K562 (cell line): ENCODE measurements around the gene TRNT1. TPM values are rescaled to one million over a fixed set of nuclear protein-coding genes. Genes with fewer than 3 reads are reported as not detected.

ENCODE experiments used
- ATAC-seq: fragments of 200-7000 bp; cut with Tn5 transposase; 3 replicates; pipeline ENCODE4 v1.9.1; 2020; ENCODE audit warnings: moderate library complexity
- BruUV-seq: library from RNA; stranded (reverse); fragments of 400-500 nt; replicated peaks from 2 replicates; lab custom pipeline; 2021; lab: Mats Ljungman, UMichigan
- CTCF ChIA-PET: fragments of 300-600 bp; formaldehyde crosslinking; extraction: SDS; loops from one replicate; lab custom pipeline; 2021; ENCODE audit warnings: low intra/inter-chr PET ratio; lab: Yijun Ruan, JAX
- POLR2A ChIA-PET: fragments of 300-600, 350-650 bp; sonication (Branson Sonifier 250); formaldehyde crosslinking; extraction: SDS; loops from one replicate; lab custom pipeline; 2021; ENCODE audit warnings: antibody characterized with exemption, inconsistent platforms; lab: Yijun Ruan, JAX
- DNase-seq, 4 experiments: peaks; one replicate each; pipeline versions ENCODE4 v3.0.0 to v3.0.0-alpha.2; 2011 to 2018; ENCODE audit warnings: low spot score in 3 of 4, mixed read lengths in 3 of 4; ENCODE audit errors: extremely low read depth in 1 of 4
- FAIRE-seq: peaks from 2 replicates; lab custom pipeline; 2011; peaks lifted over from hg19 to GRCh38; lab: Jason Lieb, UNC
- H2AFZ ChIP-seq: 2 replicates; pipeline ENCODE4 v1.6.0; 2011; ENCODE audit warnings: low read depth, low read length, control low read depth, inconsistent platforms
- H3K27ac ChIP-seq: fragments of 200-600 bp; 3 replicates; pipeline ENCODE4 v1.8.0; 2011; ENCODE audit warnings: low read depth, mild to moderate bottlenecking, control low read depth, inconsistent platforms, low read length, moderate library complexity, mixed read lengths; ENCODE audit errors: extremely low read depth
- H3K27me3 ChIP-seq, 2 experiments: fragments of 300-600 bp in 1 of 2; 2 replicates in 1 of 2; 3 replicates in 1 of 2; pipeline versions ENCODE4 v1.6.0 to v1.8.0; 2011; ENCODE audit warnings: inconsistent platforms in 2 of 2, low read length in 2 of 2, mild to moderate bottlenecking in 1 of 2, mixed read lengths in 1 of 2, moderate library complexity in 1 of 2; ENCODE audit not compliant: control insufficient read depth in 2 of 2, insufficient read depth in 2 of 2
- H3K36me3 ChIP-seq: fragments of 300-600 bp; 3 replicates; pipeline ENCODE4 v1.8.0; 2011; ENCODE audit warnings: mild to moderate bottlenecking, low read length, inconsistent platforms; ENCODE audit not compliant: control insufficient read depth, insufficient read depth
- H3K4me1 ChIP-seq, 2 experiments: fragments of 200-600 bp in 1 of 2; replicated peaks in 1 of 2; 2 replicates in 1 of 2; 3 replicates in 1 of 2; pipeline versions ENCODE4 v1.5.1 to v1.8.0; 2011; ENCODE audit warnings: inconsistent platforms in 2 of 2, low read length in 2 of 2, mild to moderate bottlenecking in 1 of 2, mixed read lengths in 1 of 2, moderate library complexity in 1 of 2; ENCODE audit not compliant: control insufficient read depth in 2 of 2, insufficient read depth in 2 of 2
- H3K4me2 ChIP-seq: 2 replicates; pipeline ENCODE4 v1.6.1; 2011; ENCODE audit warnings: low read length, control low read depth, inconsistent platforms, mixed read lengths; ENCODE audit not compliant: insufficient read depth
- H3K4me3 ChIP-seq: fragments of 200-600 bp; sonication (generic), shearing (Covaris generic); 2 replicates; pipeline ENCODE4 v1.5.1; 2016; ENCODE audit warnings: control low read depth, inconsistent platforms
- H3K79me2 ChIP-seq: fragments of 200-600 bp; 3 replicates; pipeline ENCODE4 v1.8.0; 2011; ENCODE audit warnings: low read length, inconsistent platforms; ENCODE audit not compliant: control insufficient read depth, insufficient read depth
- H3K9ac ChIP-seq, 2 experiments: 2 replicates each; pipeline versions ENCODE4 v1.6.0 to v1.6.1; 2011; ENCODE audit warnings: low read depth in 2 of 2, low read length in 2 of 2, control low read depth in 1 of 2, inconsistent platforms in 1 of 2, mild to moderate bottlenecking in 1 of 2, mixed read lengths in 1 of 2; ENCODE audit not compliant: insufficient read depth in 1 of 2
- H3K9me1 ChIP-seq: one replicate; pipeline ENCODE4 v1.6.0; 2011; ENCODE audit warnings: inconsistent platforms, mild to moderate bottlenecking, low read length, moderate library complexity; ENCODE audit not compliant: control insufficient read depth, insufficient read depth
- H3K9me3 ChIP-seq: replicated peaks from 2 replicates; pipeline ENCODE4 v1.5.1; 2011; ENCODE audit warnings: low read depth, low read length, inconsistent platforms; ENCODE audit not compliant: control insufficient read depth, insufficient read depth
- H4K20me1 ChIP-seq: replicated peaks from 2 replicates; pipeline ENCODE4 v1.6.1; 2011; ENCODE audit warnings: low read length, inconsistent platforms, mixed read lengths; ENCODE audit not compliant: control insufficient read depth, insufficient read depth
- SMARCB1 ChIP-seq: IDR thresholded peaks from 2 replicates; pipeline ENCODE4 v1.6.1; 2011; ENCODE audit warnings: improper control_type of control experiment, low read depth; ENCODE audit not compliant: insufficient read length
- SUPT5H ChIP-seq: fragments of 450-650 bp; IDR thresholded peaks from 2 replicates; pipeline ENCODE4 v1.6.1; 2016
- WGBS: fragments of 100-300 bp; shearing (Covaris generic); methylation state at CpG from one replicate; pipeline ENCODE4 v1.1.6; 2016; ENCODE audit warnings: low coverage, mixed read lengths; ENCODE audit not compliant: insufficient coverage; ENCODE audit errors: missing lambda C conversion rate; 5-methylcytosine and 5-hydroxymethylcytosine counted together
- in situ Hi-C: fragments of 300-500 bp; cut with MboI; formaldehyde crosslinking; loops from 4 replicates; pipeline ENCODE4 v1.15.0; 2018; ENCODE audit warnings: inconsistent platforms, mixed read lengths
- intact Hi-C: fragments of 100-400 bp; cut with micrococcal nuclease; formaldehyde crosslinking; loops from 2 replicates; pipeline ENCODE4 v1.14.2; 2022
- polyA plus RNA-seq, 8 experiments: library from polyadenylated mRNA; depleted of rRNA in 4 of 8; stranded (reverse) in 5 of 8; unstranded in 3 of 8; fragments of >200 nt; fragmentation: Nextera tagmentation in 2 of 8; fragmentation: Illumina TruSeq in 1 of 8; extraction: Ambion mirVana in 2 of 8; extraction: Trizol in 1 of 8; gene quantifications; 2 replicates each; pipeline versions ENCODE4 v1.2.1 to v1.2.3, GENCODE V29; 2011 to 2014; ENCODE audit warnings: inconsistent platforms in 1 of 8, missing spikeins in 1 of 8
- total RNA-seq, 7 experiments: library from RNA; depleted of rRNA in 6 of 7; stranded (reverse); fragments of >200 nt in 6 of 7; fragmentation: Illumina TruSeq in 2 of 7; extraction: Trizol in 2 of 7; gene quantifications; 2 replicates each; pipeline versions ENCODE4 v1.2.1 to v1.2.3, GENCODE V29; 2011 to 2021; ENCODE audit warnings: low replicate concordance in 1 of 7
- TF ChIP-seq, protein P1 (sequence below): fragments of 150-350 bp; IDR thresholded peaks from 2 replicates; pipeline ENCODE4 v1.6.1; 2014; ENCODE audit warnings: low read depth, mild to moderate bottlenecking, low read length, borderline replicate concordance

Gene TRNT1
- total and polyA plus RNA-seq, 9 of the 15 experiments (the other 6 are each of a cell fraction or from before 2014, with no cell fraction given) = 38.1 to 58.2 (median 47.4) TPM

DNA sequence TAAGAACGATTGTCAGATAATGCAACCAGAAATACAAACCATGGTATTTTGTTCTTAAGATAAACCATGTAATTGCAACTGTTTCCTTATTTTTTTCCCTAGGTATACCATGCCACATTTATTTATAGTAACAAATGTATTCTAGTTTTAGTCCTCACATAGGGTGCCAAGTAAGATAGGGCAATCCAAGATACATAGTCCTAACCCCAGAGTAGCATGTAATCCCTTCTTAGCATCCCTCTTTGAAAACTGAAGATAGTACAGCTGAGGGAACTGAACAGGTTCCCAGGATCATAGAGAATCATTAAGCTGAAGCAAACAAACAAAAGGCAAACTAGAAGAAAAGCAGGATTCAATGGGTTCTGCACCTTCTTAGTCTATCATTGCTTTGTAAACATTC lies 24.8 kb downstream of the TRNT1 start:
- H3K9ac ChIP-seq = no peak overlapping the region
- DNase-seq (no peak), ATAC-seq (no peak), FAIRE-seq (no peak)
- in situ Hi-C loops = no loop called here
- no peaks in the 10 kb centered on the region for H4K20me1 ChIP-seq
- H3K4me1 ChIP-seq = no peaks in the 10 kb centered on the region
- H3K27me3 ChIP-seq = no peaks in the 10 kb centered on the region
- TF ChIP-seq SMARCB1 = no peak
- 0 out of 2 replicates have a peak, but pooled peaks have one; percentile 11 for TF ChIP-seq SUPT5H
- TF ChIP-seq, protein P1, sequence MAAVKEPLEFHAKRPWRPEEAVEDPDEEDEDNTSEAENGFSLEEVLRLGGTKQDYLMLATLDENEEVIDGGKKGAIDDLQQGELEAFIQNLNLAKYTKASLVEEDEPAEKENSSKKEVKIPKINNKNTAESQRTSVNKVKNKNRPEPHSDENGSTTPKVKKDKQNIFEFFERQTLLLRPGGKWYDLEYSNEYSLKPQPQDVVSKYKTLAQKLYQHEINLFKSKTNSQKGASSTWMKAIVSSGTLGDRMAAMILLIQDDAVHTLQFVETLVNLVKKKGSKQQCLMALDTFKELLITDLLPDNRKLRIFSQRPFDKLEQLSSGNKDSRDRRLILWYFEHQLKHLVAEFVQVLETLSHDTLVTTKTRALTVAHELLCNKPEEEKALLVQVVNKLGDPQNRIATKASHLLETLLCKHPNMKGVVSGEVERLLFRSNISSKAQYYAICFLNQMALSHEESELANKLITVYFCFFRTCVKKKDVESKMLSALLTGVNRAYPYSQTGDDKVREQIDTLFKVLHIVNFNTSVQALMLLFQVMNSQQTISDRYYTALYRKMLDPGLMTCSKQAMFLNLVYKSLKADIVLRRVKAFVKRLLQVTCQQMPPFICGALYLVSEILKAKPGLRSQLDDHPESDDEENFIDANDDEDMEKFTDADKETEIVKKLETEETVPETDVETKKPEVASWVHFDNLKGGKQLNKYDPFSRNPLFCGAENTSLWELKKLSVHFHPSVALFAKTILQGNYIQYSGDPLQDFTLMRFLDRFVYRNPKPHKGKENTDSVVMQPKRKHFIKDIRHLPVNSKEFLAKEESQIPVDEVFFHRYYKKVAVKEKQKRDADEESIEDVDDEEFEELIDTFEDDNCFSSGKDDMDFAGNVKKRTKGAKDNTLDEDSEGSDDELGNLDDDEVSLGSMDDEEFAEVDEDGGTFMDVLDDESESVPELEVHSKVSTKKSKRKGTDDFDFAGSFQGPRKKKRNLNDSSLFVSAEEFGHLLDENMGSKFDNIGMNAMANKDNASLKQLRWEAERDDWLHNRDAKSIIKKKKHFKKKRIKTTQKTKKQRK = no peak
- BruUV-seq = no TSS peak
- H3K4me3 ChIP-seq = no peak overlapping the region
- no peaks in the 10 kb centered on the region for H3K79me2 ChIP-seq
- intact Hi-C loops = no loop called here
- H3K9me1 ChIP-seq = no peaks in the 10 kb centered on the region
- WGBS = 95% methylated on average over 1 of the region's 1 CpG
- H3K4me2 ChIP-seq = no peak overlapping the region
- no peaks in the 10 kb centered on the region for H3K9me3 ChIP-seq
- H3K36me3 ChIP-seq = peaks cover 97% of the 10 kb centered on the region
- H2AFZ ChIP-seq = no peak overlapping the region
- CTCF ChIA-PET = no interaction called here
- POLR2A ChIA-PET = no interaction called here
- H3K27ac ChIP-seq = no peak overlapping the region
